Astrocyte of the hippocampus (primary cell): ENCODE data around the gene CSN3.

Source experiments
- DNase-seq: peaks from one replicate; pipeline ENCODE4 v3.0.0; 2011; ENCODE audit warnings: low read depth, low spot score

Gene CSN3

GRCh38 chr4:70291341-70291740, 48.9 kb downstream of the CSN3 start:
- DNase-seq = no peak

GRCh38 chr4:70297576-70297975, 55.2 kb downstream of the CSN3 start:
- no peak for DNase-seq

GRCh38 chr4:70298051-70298450, 55.7 kb downstream of the CSN3 start:
- DNase-seq = peak; percentile 2

GRCh38 chr4:70299643-70300042, 57.2 kb downstream of the CSN3 start:
- no peak for DNase-seq

GRCh38 chr4:70300215-70300614, 57.8 kb downstream of the CSN3 start:
- no peak for DNase-seq
